ENCODE results near the gene KBTBD12.
A peak's percentile ranks its signal among the peaks of the same experiment; 100 is the strongest.

The KBTBD12 gene

GRCh38 chr3:127985216-127985615, 70.2 kb downstream of the KBTBD12 start:
- no peak for FAIRE-seq
- no peak for DNase-seq (ENCODE audit: low spot score)

DNA sequence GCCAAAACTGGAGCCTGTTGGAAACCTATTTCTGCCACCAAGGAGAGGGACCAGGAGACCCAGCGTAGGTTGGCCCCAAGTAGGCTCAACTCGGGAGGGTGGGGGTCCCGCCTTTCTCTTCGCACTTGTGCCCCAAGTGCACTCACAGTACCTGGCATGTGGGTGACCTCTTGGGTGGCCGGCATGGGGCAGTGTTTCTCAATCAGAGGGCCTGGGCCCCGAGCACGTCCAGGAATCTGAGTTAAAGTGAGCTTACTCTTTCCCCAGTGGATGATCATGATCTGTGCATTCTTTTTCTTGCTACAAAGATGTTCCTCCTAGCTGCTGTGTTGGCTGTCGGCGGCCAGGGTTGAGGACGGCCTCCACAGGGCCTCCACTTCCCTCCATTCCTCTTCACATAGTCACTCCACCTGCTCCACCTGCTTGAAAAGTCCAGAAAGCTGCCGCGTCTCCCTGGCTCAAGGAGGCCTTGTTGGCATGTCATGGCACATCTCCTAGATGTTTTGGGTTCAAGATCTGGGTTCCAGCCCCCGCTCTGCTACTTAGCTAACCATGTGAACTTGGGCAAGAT, 70.7 kb downstream of the KBTBD12 start:
- FAIRE-seq = no peak
- DNase-seq (ENCODE audit: low spot score) = no peak

DNA sequence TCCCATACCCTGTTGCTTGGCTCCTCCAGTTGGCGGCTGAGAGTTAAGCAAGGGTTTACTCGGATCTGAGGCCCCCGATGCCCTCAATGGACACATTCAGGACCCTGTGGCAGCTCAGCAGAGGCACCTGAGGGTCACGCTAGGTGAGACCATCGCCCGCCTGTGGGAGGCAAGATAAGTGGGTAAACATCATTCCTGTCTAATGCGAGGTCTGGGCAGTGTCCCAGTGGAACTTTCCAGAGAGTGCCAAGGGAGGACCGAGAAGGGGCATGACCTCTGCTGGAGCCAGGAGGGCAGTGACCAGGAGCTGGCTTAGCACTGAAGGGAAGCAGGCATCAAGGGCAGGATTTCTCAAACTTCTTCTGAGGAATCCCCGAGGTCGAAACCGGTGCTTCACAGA, 71.8 kb downstream of the KBTBD12 start:
- FAIRE-seq (no peak), DNase-seq (ENCODE audit: low spot score) (no peak)

DNA sequence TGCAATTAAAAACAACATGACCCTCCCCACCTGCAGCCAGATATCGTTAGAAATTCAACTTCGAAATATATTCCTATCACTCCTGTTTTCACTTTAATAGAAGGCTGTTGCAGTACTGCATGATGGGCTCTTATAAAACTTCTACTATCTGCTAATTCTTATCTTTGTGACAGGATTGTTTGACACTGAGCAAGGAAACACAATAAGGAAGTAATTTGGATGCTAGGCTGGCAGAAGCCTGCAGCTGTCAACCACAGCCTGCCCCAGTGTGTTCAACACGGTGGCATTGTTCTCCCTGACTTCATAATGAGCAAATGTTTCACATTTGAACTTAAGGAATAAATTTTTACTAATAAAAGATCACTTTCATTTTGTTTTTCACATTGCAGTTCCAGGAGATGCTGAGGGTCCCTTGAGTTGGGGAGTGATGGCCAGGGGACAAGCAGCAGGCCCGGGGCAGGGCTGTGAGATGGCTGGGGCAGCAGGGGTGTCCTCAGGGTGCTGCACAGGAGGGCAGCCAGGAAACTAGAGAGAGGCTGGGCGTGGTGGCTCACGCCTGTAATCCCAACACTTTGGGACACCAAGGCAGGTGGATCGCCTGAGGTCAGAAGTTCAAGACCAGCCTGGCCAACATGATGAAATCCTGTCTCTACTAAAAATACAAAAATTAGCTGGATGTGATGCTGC, 72.4 kb downstream of the KBTBD12 start:
- DNase-seq (ENCODE audit: low spot score) = no peak

DNA sequence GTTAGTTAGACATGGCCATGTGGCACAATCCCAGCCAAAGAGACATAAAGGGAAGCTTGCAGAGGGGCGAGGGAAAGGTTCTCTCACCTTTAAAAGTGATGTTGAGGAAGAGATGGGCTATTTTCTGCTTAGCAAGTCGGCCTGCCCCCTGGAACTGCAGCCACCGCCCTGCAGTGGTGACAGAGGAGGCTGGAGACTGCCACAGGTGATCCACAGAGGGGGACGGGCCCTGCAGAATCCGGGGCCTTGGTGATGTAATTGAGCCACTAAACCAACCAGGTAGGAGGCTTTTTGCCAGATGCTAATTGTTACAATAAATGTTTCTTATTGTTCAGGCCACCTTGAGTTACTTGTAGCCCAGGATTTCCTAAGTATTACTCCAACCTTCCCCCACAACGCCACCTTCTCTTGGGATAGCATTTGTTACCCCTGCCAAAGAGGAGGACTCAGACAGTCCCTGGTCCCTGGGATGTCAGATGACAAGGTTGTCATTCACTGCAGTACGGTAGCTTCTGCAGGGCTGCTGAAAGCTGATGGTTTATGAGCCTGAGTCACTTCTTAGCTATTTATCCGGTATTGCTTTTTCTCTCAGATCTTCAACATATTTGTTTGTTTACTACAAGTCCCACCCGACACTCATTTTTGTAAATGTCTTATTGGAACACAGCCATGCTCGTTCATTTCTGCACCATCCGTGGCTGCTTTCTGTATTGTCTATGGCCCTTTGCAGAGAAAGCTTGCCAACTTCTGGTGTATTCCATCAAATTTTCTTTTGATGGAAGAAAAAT, 73.9 kb downstream of the KBTBD12 start:
- FAIRE-seq (no peak), DNase-seq (ENCODE audit: low spot score) (peak; percentile 56)

More for the DNA sequence above, 72.4 kb downstream of the KBTBD12 start:
- FAIRE-seq = no peak

GRCh38 chr3:127990051-127990450, 75.0 kb downstream of the KBTBD12 start:
- FAIRE-seq = no peak
- DNase-seq (ENCODE audit: low spot score) = no peak

DNA sequence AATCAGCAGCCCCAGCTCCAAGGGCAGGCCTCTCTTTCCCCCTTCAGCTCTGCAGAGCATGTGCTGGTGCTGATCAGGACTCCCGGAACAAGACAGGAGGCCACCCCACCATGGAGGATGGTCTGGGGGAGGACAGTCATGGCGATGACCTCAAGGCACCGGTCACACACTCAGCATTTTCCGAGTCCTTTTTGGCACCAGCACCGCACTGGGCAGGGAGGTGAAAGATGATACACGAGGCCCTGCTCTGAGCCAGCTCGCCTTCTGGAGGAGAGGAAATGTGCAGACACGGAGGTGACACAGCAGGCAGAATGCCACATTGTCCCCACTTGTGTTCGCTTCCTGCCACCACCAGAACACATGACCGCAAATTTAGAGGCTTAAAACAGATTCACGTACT, 75.4 kb downstream of the KBTBD12 start:
- DNase-seq (ENCODE audit: low spot score) (no peak), FAIRE-seq (peak; percentile 37)

GRCh38 chr3:127991251-127991650, 76.2 kb downstream of the KBTBD12 start:
- FAIRE-seq (no peak), DNase-seq (ENCODE audit: low spot score) (no peak)

- no peak for FAIRE-seq
These were observed 76.6 kb downstream of the KBTBD12 start for GRCh38 chr3:127991681-127992080.

GRCh38 chr3:127992127-127992526, 77.1 kb downstream of the KBTBD12 start:
- DNase-seq (ENCODE audit: low spot score) = no peak
- no peak for FAIRE-seq

More at GRCh38 chr3:127991681-127992080, 76.6 kb downstream of the KBTBD12 start:
- DNase-seq (ENCODE audit: low spot score) = no peak

DNA sequence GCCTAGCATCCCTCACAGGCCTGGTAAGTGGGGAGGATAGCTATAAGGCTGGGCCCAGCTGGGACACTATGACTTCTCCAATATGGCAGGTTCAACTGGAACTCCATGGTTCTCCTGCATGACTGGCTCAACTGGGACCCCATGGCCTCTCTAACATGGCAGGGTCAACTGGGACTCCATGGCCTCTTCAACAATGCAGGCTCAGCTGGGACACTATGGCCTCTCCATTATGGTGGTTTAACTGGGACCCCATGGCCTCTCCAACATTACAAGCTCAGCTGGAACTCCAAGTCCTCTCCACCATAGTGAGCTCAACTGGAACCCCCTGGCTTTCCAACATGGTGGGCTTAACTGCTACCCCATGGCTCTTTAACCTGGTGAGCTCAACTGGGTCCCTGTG, 79.0 kb downstream of the KBTBD12 start:
- no peak for DNase-seq (ENCODE audit: low spot score)
- no peak for FAIRE-seq

GRCh38 chr3:127997016-127997415, 82.0 kb downstream of the KBTBD12 start:
- no peak for FAIRE-seq
- no peak for DNase-seq (ENCODE audit: low spot score)

GRCh38 chr3:127997961-127998360, 82.9 kb downstream of the KBTBD12 start:
- DNase-seq (ENCODE audit: low spot score) = no peak
- no peak for FAIRE-seq

DNA sequence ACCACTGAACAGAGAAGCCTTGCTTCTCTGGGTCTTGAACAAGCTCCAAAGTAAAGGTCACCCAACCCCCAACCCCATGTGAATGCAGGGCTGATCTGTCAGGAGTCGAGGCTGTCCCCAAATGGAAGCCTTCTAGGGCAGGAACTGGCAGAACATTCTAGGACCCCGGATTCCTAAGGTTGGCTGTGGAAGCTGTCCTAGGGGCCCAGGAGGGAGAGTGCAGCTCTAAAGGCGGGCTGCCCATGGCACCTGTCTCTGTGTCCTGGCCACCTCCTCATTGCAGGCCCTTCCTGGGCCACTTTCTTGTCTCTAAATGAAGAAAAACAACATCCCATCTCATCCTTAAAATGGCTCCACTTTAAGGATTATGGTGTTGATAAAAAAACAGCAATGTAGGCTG, 83.6 kb downstream of the KBTBD12 start:
- DNase-seq (ENCODE audit: low spot score) = no peak
- no peak for FAIRE-seq

DNA sequence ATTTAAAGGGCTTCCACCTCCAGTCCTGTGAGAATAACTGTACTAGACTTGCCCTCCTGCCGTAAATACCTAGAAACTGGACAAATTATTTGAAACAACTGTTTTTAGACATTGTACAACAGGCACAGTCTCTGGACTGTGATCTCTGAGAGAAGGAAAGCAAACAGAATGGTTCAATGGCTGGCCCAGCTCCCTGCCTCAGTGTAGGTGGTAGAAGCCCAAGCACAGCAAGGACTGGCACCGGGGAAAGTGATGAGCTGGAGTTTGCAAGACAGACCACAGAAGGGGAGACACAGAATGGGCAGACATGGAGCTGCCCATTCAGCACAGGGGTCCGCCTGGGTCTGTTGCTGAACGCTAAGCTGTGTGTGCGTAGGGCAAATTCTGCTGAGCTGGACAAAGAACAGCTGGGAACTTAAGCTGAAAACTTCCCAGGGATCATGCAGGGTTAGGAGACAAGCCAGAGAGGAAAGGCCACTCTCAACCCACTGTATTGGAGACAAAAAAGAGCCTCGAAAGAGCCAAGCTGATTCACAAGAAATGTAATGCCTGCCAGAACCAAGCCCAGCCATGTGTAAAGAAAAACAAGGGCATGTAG, 84.6 kb downstream of the KBTBD12 start:
- FAIRE-seq (no peak), DNase-seq (ENCODE audit: low spot score) (no peak)

DNA sequence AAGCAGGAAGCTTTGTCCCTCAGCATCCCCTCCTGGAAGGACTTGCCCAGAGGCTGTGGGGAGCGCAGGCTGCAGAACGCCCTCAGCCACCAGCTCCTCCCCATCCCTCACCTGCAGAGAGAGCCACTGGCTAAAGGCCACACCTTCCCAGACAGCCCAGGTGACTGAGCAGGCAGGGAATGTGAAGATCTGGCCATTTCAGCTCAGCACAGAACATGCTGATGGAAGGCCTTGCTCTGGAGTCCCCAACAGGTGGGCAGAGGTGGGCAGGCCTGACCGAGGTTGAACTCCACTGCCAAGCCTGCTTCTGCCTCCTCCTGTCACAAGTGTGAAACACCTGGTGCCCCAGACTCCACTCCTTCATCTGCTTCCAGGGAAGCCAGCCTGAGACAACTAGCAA, 86.5 kb downstream of the KBTBD12 start:
- FAIRE-seq (no peak), DNase-seq (ENCODE audit: low spot score) (no peak)

DNA sequence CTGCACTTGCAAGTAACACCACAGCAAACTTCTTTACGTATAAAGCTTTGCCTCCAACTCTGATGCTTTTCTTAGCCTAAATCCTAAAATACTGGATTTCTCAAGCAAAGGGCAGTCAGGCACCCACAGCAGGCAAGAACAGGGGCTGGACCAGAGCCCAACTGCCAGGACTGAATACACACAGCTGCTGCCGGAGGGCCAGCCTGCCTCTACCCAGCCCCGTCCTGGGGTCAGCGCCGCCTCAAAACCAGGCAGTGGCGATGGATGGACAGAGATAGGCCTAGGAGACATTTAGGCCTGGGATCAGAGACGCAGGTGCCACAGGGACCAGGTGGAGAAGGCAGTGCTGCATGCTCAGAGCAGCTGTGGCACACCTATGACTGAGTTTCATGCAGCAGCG, 89.6 kb downstream of the KBTBD12 start:
- DNase-seq (ENCODE audit: low spot score) (no peak), FAIRE-seq (no peak)

GRCh38 chr3:128006061-128007032, 91.3 kb downstream of the KBTBD12 start:
- DNase-seq (ENCODE audit: low spot score) (no peak), FAIRE-seq (no peak)

- peak; percentile 35 for DNase-seq (ENCODE audit: low spot score)
These were observed 92.0 kb downstream of the KBTBD12 start for GRCh38 chr3:128007033-128007424.

DNA sequence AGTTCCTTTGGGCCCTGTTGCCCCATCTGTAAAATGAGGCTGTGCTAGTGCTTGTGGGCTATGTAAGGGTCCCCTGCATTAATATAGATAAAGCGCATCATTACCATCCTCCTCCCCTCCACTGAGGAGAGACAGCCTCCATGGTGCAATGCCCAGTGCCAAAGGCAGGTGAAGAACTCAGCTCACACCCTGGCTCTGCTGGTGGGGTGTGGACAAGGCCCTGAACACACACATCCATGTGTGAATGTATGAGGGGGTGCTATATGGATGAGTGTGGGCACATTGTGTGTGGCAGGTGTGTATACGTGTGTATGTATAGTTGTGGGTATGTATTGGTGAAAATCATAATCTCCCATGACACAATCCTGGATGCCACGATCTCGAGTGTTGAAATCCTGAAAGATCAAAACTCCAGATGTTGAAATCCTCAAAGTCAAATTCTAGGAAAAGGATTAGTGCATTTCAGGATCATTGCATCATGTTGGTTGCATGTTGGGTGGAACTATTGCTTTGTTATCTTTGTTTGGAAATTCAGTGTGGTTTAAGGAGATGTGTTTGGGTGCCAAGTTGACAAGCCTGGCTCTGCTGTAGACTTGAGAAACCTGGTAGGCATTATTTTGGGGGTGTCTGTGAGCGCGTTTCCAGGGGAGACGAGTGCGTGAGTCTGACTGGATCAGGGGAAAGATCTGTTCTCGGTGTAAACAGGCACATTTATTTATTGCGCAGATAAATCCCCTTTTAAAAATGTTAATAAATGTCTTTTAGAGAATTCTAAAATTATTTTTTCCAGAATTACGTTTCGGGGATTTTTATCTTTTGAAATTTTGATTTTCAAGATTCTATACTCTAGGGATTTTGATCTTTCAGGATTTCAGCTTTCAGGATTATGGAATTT, 95.2 kb downstream of the KBTBD12 start:
- peak; percentile 5 for FAIRE-seq

More at GRCh38 chr3:128007033-128007424, 92.0 kb downstream of the KBTBD12 start:
- no peak for FAIRE-seq

More for the DNA sequence above, 95.2 kb downstream of the KBTBD12 start:
- no peak for DNase-seq (ENCODE audit: low spot score)

Data from urothelium cell line (cell line).